Kasumi-1 (cell line): ENCODE data around the gene RAET1G.
"Not testable (repeated sequence)": the region's sequence is repeated elsewhere in the genome, so short reads cannot be mapped to it uniquely, and the experiment has no call there.

Experiments used
- DNase-seq, 2 experiments: peaks; one replicate each; lab custom pipeline; 2025; lab: John Stamatoyannopoulos, UW

The RAET1G gene

GRCh38 chr6:149913540-149914240 is 9.2 kb downstream of the RAET1G start:
- DNase-seq, result no peak

DNA sequence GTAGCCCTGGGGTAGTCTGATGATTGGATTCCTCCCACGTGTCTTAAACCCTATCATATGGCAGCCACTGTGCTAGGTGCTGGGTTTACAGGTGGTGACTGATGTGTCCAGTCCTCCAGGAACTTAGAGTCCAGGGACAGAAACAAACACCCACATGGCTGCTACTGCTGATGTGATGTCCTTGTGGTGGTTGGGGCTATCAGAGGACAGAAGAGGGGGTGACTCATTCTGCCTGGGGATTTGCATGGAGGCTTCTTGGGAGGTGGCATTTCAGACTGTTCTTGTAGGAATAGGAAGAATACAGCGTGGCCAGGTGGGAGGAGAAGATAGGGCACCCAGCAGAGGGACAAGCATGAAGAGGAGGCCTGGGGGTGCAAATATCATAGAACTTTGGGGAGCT is 9.8 kb downstream of the RAET1G start:
- no peak for DNase-seq

GRCh38 chr6:149912680-149913079 is 10.2 kb downstream of the RAET1G start:
- not testable (repeated sequence) for DNase-seq

GRCh38 chr6:149910721-149911151 is 12.2 kb downstream of the RAET1G start:
- DNase-seq, result no peak

DNA sequence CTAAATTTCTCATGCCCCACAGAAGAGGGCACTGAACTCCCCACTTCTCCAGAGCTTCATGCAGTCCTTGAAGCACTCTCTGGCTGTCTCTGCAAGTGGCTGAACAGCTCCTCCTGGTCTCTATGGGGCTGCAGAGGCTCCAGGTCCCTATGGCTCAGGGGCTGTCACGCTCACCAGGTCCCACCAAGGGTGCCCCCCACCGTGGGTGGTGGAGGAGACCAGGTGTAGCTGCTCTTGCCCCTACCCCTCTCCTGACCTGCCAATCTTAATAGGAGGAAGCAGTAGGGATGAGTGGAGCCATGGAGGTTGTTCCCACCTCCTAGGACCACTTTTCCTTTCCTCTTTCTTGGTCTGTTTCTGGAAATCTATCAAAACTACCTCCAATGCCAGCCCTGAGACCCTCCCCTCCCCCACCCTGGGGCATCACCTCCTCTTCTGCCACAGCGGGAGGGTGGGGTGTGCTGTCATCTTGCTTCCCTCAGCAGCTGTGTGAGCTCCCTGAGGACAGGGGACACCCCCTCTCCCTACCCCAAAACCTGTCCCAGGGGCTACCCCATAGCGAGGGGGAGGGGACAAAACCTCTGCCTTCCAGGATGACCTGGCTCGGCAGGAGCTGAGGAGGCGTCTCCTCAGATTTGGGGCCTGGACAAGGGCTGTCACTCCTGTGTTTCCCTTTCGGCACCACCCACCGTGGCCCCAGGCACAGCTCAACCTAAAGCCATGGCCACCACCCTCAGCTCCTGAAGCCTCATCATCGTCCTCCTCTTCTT is 13.0 kb downstream of the RAET1G start:
- no peak for DNase-seq

- not testable (repeated sequence) for DNase-seq
These were observed 14.4 kb downstream of the RAET1G start for GRCh38 chr6:149908480-149908879.

DNA sequence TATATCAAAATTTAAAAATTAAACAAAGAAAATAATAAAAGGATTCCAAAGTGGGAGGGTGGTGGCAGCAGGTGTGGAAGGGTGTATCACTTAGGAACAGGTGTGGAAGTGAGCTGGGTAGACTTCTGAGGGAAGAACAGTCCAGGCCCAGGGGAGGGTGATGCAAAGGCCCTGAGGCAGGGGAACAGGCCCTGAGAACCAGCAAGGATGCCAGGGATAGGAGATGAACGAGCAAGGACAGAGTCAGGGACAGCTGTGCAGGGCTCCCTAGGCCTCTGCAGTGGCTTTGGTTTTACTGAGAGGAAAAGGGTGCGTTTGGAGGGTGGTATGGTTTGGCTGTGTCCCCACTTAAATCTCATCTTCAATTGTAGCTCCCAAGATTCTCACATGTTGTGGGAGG is 15.6 kb downstream of the RAET1G start:
- no peak for DNase-seq

DNA sequence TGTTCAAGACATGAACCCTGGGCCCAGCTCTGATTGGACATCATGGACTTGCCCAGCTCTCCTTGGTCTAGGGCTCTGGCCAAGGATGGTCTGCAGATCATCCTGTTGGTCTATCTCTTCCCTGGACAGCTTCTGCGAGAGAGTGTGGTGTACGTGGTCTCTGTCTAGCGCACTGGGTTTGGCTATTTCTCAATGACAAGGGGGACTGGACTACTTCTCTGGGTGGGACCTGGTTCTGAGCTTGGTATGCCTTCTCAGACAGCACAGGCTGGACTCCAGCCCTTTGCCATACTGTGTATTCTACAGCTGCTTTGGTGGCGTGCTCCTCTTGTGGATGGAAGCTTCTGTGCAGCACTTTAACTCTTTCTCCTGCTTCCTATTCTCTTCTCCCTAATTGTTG is 16.5 kb downstream of the RAET1G start:
- DNase-seq, result no peak

DNA sequence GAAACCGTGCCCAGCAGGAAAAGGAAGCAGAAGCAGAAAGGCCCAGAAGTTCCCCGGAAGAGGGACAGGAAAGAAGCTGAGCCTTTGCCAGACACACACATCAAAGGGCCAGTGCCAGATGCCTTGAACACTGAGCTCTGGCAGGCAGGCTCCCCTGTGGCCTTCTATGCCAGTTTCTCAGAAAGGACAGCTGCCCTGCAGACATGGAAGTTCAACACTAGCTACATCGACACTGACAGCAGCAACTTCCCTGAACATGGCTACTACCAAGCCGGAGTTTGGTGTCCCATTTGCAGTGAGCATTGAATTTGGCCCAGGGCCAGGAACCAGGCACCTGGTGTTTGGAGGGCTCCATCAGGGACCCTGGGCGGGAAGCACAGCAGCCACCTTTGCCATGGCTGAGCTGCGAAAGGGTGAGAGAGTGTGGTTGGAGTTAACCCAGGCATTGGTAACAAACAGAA is 17.0 kb downstream of the RAET1G start:
- DNase-seq, result no peak

GRCh38 chr6:149905371-149905910 is 17.5 kb downstream of the RAET1G start:
- DNase-seq, result no peak

DNA sequence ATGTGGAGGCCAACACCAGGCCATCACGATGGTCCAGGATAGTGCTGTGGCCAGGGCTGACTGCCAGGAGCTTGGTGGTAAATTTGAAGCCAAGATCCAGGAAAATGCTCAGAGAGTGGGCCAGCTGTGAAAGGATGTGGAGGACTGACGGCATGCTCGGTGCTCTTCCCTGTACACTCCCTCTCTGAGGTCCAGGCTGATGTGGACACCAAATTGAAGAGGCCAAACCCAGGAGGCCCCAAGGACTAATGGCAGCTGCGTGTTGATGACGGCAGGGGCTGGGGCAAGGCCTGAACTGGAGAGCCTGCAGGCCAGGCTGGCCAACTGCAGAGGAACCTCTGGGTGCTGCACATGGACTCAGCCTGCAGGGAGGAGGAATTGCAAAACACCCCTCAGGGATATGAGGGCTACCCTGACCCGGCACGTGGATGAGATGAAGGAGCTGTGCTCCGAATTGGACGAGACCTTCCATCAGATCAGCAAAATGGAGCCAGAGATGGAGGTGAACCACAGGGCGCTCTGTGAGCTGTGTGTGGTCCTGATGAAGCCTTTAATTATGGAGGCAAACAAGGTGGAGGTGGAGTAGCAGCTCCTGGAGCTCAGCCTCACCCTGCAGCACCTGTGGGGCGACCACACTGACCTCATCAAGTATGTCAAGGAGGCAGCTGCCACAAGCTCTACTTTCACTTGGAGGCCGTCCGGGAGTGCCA is 18.1 kb downstream of the RAET1G start:
- no peak for DNase-seq

- no peak for DNase-seq
These were observed 18.8 kb downstream of the RAET1G start for GRCh38 chr6:149903938-149904611.

- DNase-seq, result no peak
These were observed 21.3 kb downstream of the RAET1G start for GRCh38 chr6:149901444-149902140.

DNA sequence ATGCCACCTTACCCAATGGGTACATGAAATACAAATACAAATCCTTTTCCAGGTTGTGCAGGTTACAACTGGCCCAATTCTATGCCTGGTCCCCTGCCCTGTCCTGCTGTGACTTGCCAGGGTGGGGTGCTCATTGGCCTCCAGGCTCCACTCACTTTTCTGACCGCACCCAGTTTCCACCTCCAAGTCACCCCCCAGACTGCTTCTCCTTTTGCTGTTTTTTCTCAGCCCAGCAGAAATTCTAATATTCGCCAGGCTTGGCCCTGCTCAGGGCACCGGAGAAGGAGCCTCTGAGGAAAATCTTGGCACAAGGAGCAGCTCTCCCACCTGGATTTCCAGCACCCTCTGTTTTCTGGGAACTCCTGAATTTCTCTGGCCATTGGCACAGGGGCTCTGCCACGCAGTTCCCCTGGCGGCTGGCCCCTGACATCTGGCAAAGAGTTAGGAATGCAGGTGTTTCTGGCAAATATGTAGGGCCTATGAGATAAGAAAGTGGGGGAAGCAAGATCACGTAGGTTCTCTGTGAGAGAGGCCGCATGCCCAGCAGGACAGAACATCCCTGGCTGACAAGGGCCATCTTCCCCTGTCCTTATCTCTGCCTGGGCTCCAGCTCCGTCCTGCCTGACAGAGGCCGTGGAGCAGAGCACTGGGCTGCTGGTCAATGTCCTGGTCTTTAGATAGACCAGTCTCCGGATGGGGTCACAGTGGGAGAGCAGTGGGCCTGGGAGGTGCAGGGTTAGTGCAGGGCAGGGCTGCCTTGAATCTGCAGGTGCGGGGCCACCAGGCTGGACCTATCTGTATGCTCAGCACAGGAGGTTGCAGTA is 22.1 kb downstream of the RAET1G start:
- DNase-seq, result no peak

GRCh38 chr6:149899926-149900619 is 22.8 kb downstream of the RAET1G start:
- DNase-seq, result no peak

DNA sequence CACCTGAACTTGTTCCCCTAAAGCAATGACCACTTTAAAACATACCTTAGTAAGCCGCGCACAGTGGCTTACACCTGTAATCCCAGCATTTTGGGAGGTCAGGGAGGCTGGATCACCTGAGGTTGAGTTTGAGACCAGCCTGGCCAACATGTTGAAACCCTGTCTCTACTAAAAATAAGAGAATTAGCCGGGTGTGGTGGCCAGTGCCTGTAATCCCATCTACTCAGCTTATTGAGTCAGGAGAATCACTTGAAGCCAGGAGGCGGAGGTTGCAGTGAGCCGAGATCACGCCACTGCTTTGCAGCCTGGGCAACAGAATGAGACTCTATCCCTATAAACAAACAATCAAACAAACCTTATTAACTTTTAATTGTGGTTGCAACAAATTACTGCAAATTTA is 23.4 kb downstream of the RAET1G start:
- no peak for DNase-seq

DNA sequence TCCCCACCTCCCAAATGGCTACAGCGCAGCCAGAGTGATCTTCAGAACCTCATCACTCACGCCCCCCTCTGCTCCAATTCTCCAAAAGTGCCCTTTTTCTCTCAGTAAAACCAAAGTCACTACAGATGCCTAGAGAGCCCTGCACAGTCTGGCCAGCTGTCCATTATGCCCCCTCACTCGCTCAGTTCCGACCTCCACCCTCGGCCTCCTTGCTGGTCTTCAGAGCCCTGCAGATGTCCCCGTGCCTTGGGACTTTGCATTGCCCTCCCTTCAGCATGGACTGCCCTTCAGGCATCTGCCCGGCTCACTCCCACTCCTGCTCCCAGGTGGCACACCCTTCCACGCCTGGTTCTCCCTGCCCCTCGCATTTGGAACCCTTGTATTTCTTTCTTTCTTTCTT is 24.0 kb downstream of the RAET1G start:
- no peak for DNase-seq

- peak in 1 of 2 experiments; percentile 13 for DNase-seq
These were observed 24.8 kb downstream of the RAET1G start, which contains the start of gene RAET1E for GRCh38 chr6:149897855-149898744. RAET1E (minus strand) TSS chr6:149898113; CDS start chr6:149890901, 7,212 bp downstream.
